Body of pancreas (tissue), 4 donors: ENCODE measurements around the gene TIMM13.

Source experiments
- CTCF ChIP-seq, 7 experiments: fragments of 450-650 bp in 4 of 7; fragments of 200-600 bp in 3 of 7; sonication (generic) in 3 of 7; IDR thresholded peaks; one replicate each; pipeline ENCODE4 v1.5.1; 2016 to 2019; ENCODE audit warnings: antibody characterized with exemption in 7 of 7
- POLR2A ChIP-seq, 3 donors: fragments of 450-650 bp; IDR thresholded peaks; one replicate each; pipeline ENCODE4 v1.6.1; 2016; ENCODE audit warnings: antibody characterized with exemption in 3 of 3, mild to moderate bottlenecking in 2 of 3

- TF ChIP-seq POLR2A (IDR thresholded peaks at IDR 0.05) (no peak), CTCF (IDR thresholded peaks at IDR 0.05) (no peak)
These were observed 13.1 kb upstream of the TIMM13 start for GRCh38 chr19:2440515-2440914.
